HG03159 (cell line): ENCODE results near the gene SLCO4A1.

ENCODE experiments used
- ATAC-seq: cut with Tn5 transposase; IDR thresholded peaks from one replicate; pipeline ENCODE4 v1.9.1; 2021; ENCODE audit warnings: mild to moderate bottlenecking, moderate library complexity; ENCODE audit not compliant: unreplicated experiment

SLCO4A1 gene

DNA sequence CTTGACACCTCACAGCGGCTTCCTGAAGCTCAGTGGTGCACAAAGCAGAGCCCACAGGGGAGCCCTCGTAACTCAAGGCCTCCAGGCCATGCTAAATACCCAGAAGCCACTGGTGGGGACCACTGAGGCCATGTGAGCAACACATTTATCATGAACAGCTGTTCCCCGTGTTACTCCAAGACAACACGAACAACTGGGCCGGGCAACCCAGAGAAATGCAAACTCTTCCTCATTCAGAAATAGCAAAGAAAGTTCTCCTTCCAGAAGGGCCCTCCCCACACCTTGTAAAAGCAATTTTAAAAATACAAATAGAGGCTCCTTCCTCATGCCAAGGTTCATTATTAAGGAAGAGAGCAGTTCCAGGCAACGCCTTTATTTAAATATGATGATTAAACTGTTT lies 36.3 kb upstream of the SLCO4A1 start:
- ATAC-seq, result no peak

DNA sequence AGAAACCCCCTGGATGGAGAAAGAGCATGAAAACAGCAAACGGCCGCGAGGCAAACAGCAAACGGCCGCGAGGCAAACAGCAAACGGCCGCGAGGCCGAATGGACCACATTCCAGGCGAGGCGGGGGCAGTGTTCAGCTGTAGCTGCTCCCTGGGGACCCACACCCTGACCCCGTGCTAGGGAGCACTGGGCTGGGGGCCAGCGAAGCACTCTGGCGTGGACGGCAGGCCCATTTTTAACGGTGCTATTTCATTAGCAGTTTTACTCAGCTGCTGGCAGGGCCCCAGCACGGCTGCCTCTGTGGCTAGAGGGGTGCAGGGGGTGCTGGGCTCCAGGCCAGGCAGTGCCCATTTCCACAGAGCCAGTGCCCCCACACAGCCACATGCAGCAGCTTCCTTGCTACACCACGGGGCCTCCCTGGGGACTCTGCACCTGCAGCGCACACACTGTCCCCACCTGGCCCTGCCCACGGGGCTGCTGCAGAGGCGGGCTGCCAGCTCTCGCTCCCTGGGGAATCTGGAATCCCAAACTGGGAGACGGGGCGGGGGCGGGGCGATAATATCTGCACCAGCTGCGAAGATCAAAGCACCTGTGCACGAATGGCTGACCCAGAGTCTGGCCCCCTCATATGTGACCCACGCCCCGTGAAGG lies 35.6 kb upstream of the SLCO4A1 start:
- no peak for ATAC-seq

DNA sequence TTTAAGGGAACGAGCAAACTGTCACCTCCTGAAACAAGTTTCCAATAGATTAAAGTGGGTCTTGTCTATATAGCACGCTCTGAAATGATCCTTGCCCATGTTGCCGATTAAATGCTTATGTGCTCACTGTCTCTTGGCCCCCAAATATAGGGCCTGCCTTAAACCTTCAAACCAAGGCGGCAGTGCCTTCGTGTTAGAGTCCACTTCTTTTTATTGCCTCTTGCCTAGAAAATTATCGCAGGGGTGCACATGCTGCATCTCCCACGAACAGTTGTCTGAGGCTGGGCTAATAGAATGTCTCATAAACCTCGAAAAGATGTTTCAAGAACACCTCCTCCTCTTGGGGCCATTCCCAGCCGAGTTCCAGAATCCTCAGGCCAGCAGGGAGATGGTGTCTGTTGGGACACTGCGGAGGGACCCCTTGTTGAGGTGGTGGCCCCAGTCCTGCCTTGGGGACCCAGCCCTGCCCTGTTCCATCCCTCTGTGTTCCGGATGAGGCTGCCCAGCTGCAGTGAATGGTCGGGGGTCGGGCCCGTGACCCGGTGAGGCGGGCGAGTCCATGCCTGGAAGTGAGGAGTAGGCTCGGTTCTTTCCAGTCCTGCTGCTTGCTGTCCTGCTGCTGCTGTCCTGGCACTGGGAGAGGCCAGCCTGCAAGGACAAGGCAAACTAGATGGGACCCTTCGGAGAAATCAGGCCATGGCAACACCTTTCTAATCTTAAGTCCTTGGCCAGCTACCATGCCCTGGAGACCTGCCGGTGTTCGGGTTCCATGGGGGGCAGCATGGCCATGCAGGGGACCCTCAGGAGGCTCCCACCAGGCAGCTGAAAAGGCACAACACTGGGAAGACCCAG lies 34.7 kb upstream of the SLCO4A1 start:
- ATAC-seq, result no peak

DNA sequence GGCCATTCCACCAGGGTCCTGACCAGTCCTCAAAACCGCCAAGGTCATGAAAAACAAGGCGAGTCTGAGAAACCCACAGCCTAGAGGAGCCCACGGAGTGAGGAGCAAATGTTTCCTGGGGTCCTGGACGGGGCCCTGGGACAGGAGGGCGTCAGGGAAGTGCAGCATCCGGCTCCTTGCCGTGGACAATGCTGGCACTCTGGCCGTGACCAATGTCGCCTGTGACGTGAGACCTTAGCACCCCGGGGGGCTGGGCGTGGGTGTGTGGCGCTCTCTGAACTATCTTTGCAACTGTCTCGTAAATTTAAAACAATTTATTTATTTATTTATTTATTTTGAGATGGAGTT lies 34.1 kb upstream of the SLCO4A1 start:
- no peak for ATAC-seq

DNA sequence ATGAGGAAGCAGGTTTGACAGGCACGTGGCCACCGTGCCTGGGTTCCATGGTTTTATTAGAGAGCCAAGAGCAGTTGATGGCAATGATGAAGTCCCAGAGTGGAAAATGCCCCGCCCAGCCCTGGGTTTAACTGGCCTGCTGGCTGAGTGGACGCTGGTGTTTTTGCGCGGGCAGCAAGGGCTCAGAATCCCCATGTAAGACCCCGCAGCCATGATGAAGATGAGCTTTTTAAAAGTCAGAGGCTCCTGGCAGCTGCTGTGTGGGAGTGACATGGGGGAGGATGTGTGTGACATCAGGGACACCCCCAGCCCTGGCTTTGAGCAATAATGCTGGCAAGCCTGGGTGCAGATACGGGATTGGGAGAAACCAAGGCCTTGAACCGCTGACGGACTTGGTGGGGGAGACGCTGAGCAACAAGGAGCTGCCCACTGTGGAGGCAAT lies 33.0 kb upstream of the SLCO4A1 start:
- ATAC-seq, result no peak

DNA sequence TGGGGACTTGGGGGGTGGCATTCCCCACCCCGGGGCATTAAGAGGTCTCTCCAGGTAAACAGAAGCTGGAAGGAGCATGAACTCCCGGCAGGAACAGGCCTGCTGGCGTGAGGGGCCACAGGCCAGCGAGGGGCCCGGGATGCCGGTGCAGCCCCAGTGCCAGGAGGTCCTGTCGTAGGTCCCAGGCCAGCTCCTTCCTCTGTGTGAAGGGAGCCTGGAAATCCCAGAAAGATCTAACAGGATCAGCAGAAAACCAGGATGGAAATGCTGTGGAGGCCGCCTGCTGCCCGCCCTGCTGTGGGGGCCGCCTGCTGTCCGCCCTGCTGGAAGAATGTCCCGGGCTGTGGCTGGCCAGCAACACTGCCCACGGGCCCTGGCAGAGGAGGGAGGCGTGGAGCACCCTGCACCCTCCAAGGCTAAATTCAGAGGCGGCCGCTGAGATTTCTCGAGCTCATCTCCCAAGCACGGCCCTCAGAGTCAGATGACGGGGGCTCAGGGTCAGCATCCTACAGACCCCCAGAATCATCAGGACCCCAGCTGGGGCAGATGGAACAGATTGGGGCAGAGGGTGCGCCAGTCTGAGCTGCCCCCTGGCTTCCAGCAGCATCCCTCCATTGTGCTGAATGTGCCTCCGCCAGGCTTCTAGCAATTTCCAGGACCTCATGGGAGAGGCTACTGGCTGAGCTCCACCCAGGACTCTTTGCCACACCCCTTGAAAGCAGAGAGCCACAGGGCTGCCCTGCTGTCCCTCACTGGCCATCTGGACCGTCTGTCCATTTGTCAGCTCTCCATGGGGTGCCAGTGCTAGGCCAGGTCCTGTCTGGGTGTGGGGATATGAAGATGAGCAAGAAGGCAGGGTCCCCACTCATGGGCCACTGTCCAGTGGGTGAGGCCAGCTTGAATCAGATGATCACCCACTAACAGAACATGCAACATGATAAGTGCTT lies 32.2 kb upstream of the SLCO4A1 start:
- no peak for ATAC-seq

DNA sequence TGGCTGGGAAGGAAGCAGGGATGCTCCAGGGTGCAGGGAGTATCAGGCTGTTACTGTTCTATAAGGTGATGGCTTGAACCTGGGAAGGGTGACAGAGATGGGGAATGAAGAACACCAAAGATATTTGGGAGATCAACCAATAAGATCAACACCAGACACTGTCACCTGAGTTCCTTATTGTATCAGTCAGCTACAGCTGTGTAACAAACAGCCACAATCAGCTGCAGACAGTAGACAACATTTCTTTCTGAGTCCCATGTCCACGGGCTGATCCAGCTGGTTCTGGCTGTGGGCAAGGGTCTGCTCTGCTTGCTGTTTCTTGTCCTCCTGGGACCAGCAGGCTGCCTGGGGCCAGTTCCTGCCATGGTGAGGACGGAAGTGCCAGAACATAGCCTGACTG lies 31.3 kb upstream of the SLCO4A1 start:
- ATAC-seq, result no peak

DNA sequence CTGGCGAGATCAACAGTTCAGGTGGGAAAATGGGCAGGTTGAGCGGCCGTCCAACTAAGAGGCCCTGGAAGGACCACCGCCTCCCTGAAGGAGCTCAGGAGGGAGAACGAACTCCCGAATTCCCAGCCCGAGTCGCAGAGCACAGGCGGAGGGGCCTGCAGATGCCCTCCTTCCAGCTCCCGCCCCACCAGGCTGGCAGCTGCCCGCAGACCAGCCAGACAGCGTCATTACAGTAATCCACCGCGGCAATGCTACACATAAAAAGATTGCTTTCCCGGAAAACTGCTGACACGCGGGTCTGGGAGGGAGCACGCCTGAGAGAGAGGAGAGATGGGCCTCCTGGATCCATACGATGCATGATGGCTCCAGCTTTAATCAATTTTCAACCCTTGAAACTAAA lies 30.5 kb upstream of the SLCO4A1 start:
- ATAC-seq, result no peak

DNA sequence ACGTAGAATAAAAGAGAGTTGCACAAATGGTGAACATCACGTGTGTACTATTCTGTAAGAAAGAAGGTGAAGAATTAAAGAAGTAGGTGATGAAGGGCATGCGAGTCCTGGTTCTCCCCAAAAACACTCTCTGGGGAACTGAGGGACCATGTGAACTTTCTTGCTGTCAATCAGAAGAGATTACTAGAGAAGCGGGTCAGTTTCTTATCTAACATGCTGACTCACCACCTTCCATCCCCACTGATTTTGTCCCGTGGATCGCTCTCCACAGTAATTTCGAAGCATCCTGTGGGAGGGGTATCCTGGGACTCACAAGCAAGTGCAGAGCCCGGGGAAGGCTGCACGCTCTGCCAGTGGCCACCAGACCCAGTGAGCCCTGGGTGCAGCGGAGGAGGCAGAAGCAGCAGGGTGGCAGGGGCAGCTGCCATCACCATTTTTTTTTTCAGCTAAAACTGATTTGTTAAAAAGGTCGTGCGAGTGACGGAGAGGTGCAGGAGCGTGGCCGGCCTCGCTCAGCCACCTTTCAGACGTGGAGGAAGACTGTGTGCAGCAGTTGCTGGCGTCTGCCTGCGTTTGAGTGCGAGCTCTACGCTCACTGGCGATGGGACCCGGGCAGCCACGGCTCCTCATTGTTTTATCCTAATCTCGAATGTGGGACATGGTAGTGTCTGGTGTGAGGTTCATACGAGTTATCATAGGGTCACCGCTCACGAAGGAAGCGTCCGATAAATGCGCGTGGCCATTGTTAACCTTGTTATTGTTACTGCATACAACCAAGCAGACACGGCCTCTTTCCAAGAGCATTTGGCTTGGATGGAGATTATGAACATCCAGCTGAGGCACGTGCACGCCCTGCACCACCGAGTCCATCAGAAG lies 28.0 kb upstream of the SLCO4A1 start:
- ATAC-seq, result no peak

DNA sequence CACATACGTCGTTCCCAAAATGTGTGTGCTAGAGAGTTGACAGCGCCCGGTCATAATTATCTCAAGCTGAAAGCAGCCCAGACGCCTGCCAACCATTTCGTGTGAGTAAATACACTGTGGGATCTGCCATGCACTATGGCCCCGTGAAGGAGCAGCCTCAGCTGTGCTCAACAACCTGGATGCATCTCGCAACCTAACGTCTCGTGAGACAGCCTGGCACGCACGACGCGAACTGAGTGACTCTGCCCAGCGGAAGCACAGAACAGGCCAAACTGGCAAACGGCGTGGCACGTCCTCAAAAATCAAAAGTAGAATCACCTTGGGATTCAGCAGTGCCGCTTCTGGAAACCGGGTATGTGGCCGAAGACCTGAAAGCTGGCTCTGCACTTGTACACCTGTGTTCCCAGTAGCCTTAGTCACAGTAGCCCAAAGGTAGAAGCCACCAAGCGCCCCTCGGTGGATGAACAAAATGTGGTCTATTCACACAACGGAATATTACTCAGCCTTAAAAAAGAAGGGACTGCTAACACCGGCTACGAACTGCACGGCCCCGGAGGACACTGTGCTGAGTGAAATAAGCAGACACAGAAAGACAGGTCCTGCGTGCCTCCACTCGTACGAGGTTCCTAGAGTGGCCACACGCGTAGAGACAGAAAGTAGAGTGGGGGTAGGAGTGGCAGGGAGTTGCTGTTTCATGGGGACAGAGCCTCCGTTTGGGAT lies 27.2 kb upstream of the SLCO4A1 start:
- no peak for ATAC-seq

DNA sequence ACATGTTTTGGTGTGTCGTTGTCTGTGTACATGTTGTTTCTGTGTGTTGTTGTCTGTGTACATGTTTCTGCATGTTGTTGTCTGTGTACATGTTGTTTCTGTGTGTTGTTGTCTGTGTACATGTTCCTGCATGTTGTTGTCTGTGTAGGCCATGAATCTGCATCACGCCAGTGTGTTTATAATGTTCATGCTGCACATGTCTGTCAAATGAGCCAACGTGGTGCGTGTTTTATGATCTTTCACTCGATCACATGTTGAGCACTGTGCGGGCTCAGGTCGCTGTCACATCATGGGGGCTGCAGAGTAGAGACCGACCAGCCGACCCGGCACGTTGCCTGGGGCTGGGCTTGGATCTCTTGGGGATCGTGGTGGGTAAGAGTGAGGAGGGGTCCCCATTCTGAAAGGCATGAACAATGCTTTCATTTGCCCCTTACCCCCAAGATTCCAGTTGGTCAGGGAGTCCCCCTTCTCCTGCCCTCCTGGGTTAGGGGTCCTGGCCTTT lies 26.5 kb upstream of the SLCO4A1 start:
- ATAC-seq, result no peak

DNA sequence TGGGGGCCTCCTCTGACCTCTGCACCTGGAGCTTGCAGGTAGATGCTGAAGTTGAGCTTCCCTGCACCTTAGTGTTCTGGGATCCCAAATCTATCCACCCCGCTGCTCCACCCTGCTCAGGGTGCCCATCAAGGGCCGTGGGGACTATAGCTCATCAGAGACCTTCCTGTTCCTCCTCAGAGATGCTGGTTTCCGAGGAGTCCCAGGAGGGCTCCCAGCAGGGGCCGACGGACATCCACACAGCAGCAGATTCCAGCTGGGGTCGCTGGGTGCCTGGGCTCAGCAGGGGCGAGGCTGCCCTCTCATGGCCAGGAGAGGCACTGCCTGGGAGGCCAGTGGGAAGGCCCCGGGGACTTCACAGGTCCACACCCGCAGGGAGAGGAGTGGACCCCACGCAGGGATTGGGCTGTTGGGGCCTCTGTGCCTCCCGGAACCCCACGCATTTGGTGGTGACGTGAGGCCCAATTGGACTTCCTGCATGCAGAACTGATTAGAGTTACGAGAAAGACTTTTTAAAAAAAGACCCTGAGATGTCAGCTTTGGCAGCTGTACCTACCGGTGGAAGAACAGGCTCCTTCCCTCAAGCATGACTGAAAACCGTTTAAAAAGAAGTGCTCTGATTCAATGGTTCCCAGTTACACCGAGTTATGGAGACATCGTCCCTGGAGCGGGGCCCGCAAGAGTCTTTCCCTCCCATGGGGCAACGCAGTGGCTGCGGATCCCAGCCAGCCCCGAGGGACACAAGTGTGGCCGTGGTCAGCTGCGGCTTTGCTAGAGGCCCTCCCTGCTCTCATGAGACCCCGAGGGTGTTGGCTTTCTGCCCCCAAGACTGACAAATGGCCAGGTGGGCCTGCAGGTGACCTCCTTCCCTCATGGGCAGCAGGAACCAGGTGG lies 25.3 kb upstream of the SLCO4A1 start:
- peak; percentile 58 for ATAC-seq

DNA sequence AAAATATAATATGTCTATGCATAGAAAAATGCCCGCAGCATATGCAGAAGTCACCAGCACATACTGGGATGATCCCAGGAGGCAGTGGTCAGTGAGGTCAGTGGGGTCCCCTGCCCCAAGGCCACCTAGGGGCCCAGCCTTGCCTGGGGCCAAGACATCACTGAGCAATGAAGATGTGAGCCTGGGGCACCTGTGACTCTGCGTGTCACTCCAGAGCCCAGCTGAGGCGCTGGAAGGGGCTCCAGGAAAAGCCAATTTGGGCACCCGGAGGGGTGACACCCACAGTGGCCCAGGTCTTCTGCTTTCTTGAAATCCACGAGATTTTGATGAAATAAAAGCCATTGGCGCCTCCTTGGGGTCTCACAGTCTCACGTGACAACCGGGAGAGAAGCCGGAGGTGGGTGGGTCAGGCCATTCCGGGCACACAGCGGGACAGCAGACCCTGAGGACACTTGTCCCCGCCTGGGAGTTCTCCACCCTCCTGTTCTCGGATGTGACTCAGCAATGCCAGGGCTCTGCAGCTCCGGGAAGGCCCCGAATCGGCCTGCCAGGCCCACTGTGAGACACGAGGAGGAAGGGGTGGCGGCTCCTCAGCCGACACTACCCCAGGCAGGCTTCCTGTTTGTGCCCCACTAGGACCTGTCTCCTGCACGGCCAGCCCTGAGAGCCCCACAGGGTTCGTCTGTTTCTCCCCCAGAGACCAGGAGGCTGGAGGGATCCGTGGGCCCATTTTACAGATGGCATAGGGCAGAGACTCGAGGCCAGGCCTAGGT lies 24.4 kb upstream of the SLCO4A1 start:
- ATAC-seq, result no peak

DNA sequence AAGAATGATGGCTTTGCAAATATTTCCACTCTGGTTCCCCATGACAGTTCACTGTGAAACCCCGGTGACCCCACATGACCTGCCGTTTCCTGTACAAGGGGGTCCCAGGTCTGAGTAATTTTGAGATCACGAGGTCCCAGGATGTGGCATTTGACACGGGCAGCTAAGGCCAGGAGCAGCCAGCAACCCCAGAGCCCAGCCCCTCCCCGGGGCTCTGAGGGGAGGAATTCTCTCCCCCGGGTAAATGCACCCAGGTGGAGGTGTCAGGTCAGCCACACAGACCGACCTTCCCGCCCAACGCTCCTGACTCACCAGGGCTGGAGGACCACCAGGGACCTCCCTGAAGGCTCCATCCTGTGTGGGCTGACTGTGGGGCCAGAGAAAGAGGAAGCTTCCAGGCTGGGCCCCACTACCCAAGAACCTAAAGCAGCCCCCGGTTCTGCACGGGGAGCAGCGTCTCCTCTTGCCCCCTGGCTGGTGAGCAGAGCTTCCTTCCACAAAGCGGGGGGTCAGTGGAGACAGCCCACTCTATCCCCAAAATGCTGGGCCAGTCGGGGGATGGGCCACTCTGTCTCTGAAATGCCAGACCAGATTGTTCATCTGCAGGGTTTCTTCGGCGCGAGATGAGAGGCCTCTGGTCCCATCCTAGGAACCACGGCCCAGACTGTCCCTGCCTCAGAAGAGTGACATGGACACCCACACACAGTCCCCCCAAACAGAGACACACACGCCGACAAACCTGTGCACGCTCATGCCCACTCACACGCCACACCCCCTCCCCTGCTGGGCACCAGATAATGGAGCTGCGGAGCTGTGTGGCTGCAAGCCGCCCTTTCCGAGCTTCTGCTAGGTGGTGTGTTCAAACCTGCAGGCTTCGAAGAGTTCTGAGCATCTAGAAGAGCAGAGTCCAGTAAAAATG lies 23.4 kb upstream of the SLCO4A1 start:
- ATAC-seq, result no peak

DNA sequence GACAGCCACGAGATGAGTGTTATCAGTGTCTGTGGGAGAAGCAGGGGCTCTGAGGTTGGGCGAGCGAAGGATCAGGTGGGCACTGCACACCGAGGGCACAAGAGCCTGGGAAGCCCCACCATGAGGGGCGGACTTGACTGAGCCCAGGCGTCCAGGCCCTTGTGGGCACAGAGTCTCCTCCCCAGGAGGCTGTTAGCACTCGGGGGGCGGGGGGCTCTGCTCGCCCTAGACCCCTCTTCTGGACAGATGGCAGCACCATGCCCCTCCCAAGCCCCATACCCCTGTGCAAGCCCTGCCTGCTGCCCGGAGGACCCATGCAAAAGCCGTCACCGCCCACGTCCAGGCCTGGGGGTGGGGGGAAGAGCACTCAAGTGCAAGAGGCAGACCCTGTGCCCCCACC lies 21.7 kb upstream of the SLCO4A1 start:
- ATAC-seq, result no peak

DNA sequence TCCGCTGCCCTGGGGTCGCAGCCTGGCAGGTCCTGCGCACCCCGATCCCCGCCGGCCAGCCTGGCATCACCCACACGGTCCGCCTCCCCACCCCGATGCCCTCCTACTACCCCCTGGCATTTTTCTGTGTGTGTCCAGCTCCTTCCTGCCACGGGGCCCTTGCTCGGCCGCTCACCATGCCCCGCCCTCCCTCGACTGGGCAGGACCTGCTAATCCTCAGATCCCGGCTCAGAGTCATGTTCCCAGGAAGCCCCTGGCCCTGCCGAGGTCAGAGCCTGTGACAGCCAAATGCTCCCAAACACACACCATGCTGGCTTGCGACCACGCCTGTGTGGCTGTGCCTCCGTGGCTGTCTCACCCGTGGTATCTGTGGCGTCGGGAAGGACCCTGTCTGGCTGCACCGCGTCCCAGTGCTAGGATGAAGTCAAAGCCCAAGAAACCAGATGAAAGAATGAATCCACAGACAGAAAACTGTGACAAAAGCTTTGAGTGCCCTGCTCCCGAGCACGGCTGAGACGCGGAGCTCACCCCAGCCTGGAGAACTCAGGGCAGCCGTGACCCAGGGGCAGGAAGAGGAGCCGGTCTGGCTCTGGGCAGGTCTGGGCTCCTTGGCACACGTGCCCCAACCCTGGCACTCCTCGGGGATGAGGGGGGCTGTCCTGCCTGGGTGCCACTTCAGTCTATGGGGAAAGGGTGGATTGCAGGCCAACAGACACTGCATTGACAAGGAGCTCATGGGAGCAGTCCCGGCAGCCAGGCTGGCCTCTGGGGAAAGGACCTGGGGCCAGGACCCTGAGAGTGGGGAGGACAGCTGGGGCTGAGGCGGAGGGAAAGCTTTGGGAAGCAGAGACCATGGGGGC lies 20.8 kb upstream of the SLCO4A1 start:
- ATAC-seq, result no peak
